K562 (cell line): ENCODE measurements around the gene CENPX. TPM values are rescaled to one million over a fixed set of nuclear protein-coding genes. Genes with fewer than 3 reads are reported as not detected.

Experiments
- ATAC-seq: fragments of 200-7000 bp; cut with Tn5 transposase; 3 replicates; pipeline ENCODE4 v1.9.1; 2020; ENCODE audit warnings: moderate library complexity
- BruUV-seq: library from RNA; stranded (reverse); fragments of 400-500 nt; replicated peaks from 2 replicates; lab custom pipeline; 2021; lab: Mats Ljungman, UMichigan
- CTCF ChIA-PET: fragments of 300-600 bp; formaldehyde crosslinking; extraction: SDS; loops from one replicate; lab custom pipeline; 2021; ENCODE audit warnings: low intra/inter-chr PET ratio; lab: Yijun Ruan, JAX
- POLR2A ChIA-PET: fragments of 300-600, 350-650 bp; sonication (Branson Sonifier 250); formaldehyde crosslinking; extraction: SDS; loops from one replicate; lab custom pipeline; 2021; ENCODE audit warnings: antibody characterized with exemption, inconsistent platforms; lab: Yijun Ruan, JAX
- DNase-seq, 4 experiments: peaks; one replicate each; pipeline versions ENCODE4 v3.0.0 to v3.0.0-alpha.2; 2011 to 2018; ENCODE audit warnings: low spot score in 3 of 4, mixed read lengths in 3 of 4; ENCODE audit errors: extremely low read depth in 1 of 4
- FAIRE-seq: peaks from 2 replicates; lab custom pipeline; 2011; peaks lifted over from hg19 to GRCh38; lab: Jason Lieb, UNC
- H2AFZ ChIP-seq: 2 replicates; pipeline ENCODE4 v1.6.0; 2011; ENCODE audit warnings: low read depth, low read length, control low read depth, inconsistent platforms
- H3K27ac ChIP-seq: fragments of 200-600 bp; 3 replicates; pipeline ENCODE4 v1.8.0; 2011; ENCODE audit warnings: low read depth, mild to moderate bottlenecking, control low read depth, inconsistent platforms, low read length, moderate library complexity, mixed read lengths; ENCODE audit errors: extremely low read depth
- H3K27me3 ChIP-seq, 2 experiments: fragments of 300-600 bp in 1 of 2; 2 replicates in 1 of 2; 3 replicates in 1 of 2; pipeline versions ENCODE4 v1.6.0 to v1.8.0; 2011; ENCODE audit warnings: inconsistent platforms in 2 of 2, low read length in 2 of 2, mild to moderate bottlenecking in 1 of 2, mixed read lengths in 1 of 2, moderate library complexity in 1 of 2; ENCODE audit not compliant: control insufficient read depth in 2 of 2, insufficient read depth in 2 of 2
- H3K36me3 ChIP-seq: fragments of 300-600 bp; 3 replicates; pipeline ENCODE4 v1.8.0; 2011; ENCODE audit warnings: mild to moderate bottlenecking, low read length, inconsistent platforms; ENCODE audit not compliant: control insufficient read depth, insufficient read depth
- H3K4me1 ChIP-seq, 2 experiments: fragments of 200-600 bp in 1 of 2; replicated peaks in 1 of 2; 2 replicates in 1 of 2; 3 replicates in 1 of 2; pipeline versions ENCODE4 v1.5.1 to v1.8.0; 2011; ENCODE audit warnings: inconsistent platforms in 2 of 2, low read length in 2 of 2, mild to moderate bottlenecking in 1 of 2, mixed read lengths in 1 of 2, moderate library complexity in 1 of 2; ENCODE audit not compliant: control insufficient read depth in 2 of 2, insufficient read depth in 2 of 2
- H3K4me2 ChIP-seq: 2 replicates; pipeline ENCODE4 v1.6.1; 2011; ENCODE audit warnings: low read length, control low read depth, inconsistent platforms, mixed read lengths; ENCODE audit not compliant: insufficient read depth
- H3K4me3 ChIP-seq: fragments of 200-600 bp; sonication (generic), shearing (Covaris generic); 2 replicates; pipeline ENCODE4 v1.5.1; 2016; ENCODE audit warnings: control low read depth, inconsistent platforms
- H3K79me2 ChIP-seq: fragments of 200-600 bp; 3 replicates; pipeline ENCODE4 v1.8.0; 2011; ENCODE audit warnings: low read length, inconsistent platforms; ENCODE audit not compliant: control insufficient read depth, insufficient read depth
- H3K9ac ChIP-seq, 2 experiments: 2 replicates each; pipeline versions ENCODE4 v1.6.0 to v1.6.1; 2011; ENCODE audit warnings: low read depth in 2 of 2, low read length in 2 of 2, control low read depth in 1 of 2, inconsistent platforms in 1 of 2, mild to moderate bottlenecking in 1 of 2, mixed read lengths in 1 of 2; ENCODE audit not compliant: insufficient read depth in 1 of 2
- H3K9me1 ChIP-seq: one replicate; pipeline ENCODE4 v1.6.0; 2011; ENCODE audit warnings: inconsistent platforms, mild to moderate bottlenecking, low read length, moderate library complexity; ENCODE audit not compliant: control insufficient read depth, insufficient read depth
- H3K9me3 ChIP-seq: replicated peaks from 2 replicates; pipeline ENCODE4 v1.5.1; 2011; ENCODE audit warnings: low read depth, low read length, inconsistent platforms; ENCODE audit not compliant: control insufficient read depth, insufficient read depth
- H4K20me1 ChIP-seq: replicated peaks from 2 replicates; pipeline ENCODE4 v1.6.1; 2011; ENCODE audit warnings: low read length, inconsistent platforms, mixed read lengths; ENCODE audit not compliant: control insufficient read depth, insufficient read depth
- FUS ChIP-seq: fragments of 200-400 bp; formaldehyde crosslinking; optimal IDR thresholded peaks from 2 replicates; pipeline ENCODE3; 2017; ENCODE audit warnings: low read depth, low read length
- GABPA ChIP-seq: fragments of 200-800 bp; sonication (Bioruptor generic); conservative IDR thresholded peaks from 2 replicates; pipeline ENCODE4 v1.6.1; 2016; ENCODE audit warnings: low read depth, missing genetic modification characterization, missing compliant biosample characterization
- NFYB ChIP-seq: IDR thresholded peaks from 2 replicates; pipeline ENCODE4 v1.6.1; 2011; ENCODE audit warnings: mild to moderate bottlenecking, moderate library complexity; ENCODE audit not compliant: insufficient read length; ENCODE audit errors: extremely low read depth
- WGBS: fragments of 100-300 bp; shearing (Covaris generic); methylation state at CpG from one replicate; pipeline ENCODE4 v1.1.6; 2016; ENCODE audit warnings: low coverage, mixed read lengths; ENCODE audit not compliant: insufficient coverage; ENCODE audit errors: missing lambda C conversion rate; 5-methylcytosine and 5-hydroxymethylcytosine counted together
- in situ Hi-C: fragments of 300-500 bp; cut with MboI; formaldehyde crosslinking; loops from 4 replicates; pipeline ENCODE4 v1.15.0; 2018; ENCODE audit warnings: inconsistent platforms, mixed read lengths
- intact Hi-C: fragments of 100-400 bp; cut with micrococcal nuclease; formaldehyde crosslinking; loops from 2 replicates; pipeline ENCODE4 v1.14.2; 2022
- polyA plus RNA-seq, 8 experiments: library from polyadenylated mRNA; depleted of rRNA in 4 of 8; stranded (reverse) in 5 of 8; unstranded in 3 of 8; fragments of >200 nt; fragmentation: Nextera tagmentation in 2 of 8; fragmentation: Illumina TruSeq in 1 of 8; extraction: Ambion mirVana in 2 of 8; extraction: Trizol in 1 of 8; gene quantifications; 2 replicates each; pipeline versions ENCODE4 v1.2.1 to v1.2.3, GENCODE V29; 2011 to 2014; ENCODE audit warnings: inconsistent platforms in 1 of 8, missing spikeins in 1 of 8
- total RNA-seq, 7 experiments: library from RNA; depleted of rRNA in 6 of 7; stranded (reverse); fragments of >200 nt in 6 of 7; fragmentation: Illumina TruSeq in 2 of 7; extraction: Trizol in 2 of 7; gene quantifications; 2 replicates each; pipeline versions ENCODE4 v1.2.1 to v1.2.3, GENCODE V29; 2011 to 2021; ENCODE audit warnings: low replicate concordance in 1 of 7
- TF ChIP-seq, protein P1 (sequence below): fragments of 450-650 bp; IDR thresholded peaks from 2 replicates; pipeline ENCODE4 v1.6.1; 2016; ENCODE audit warnings: antibody characterized with exemption

CENPX gene
- total and polyA plus RNA-seq, 9 of the 15 experiments (the other 6 are each of a cell fraction or from before 2014, with no cell fraction given) = 32.7 to 352 (median 127) TPM

DNA sequence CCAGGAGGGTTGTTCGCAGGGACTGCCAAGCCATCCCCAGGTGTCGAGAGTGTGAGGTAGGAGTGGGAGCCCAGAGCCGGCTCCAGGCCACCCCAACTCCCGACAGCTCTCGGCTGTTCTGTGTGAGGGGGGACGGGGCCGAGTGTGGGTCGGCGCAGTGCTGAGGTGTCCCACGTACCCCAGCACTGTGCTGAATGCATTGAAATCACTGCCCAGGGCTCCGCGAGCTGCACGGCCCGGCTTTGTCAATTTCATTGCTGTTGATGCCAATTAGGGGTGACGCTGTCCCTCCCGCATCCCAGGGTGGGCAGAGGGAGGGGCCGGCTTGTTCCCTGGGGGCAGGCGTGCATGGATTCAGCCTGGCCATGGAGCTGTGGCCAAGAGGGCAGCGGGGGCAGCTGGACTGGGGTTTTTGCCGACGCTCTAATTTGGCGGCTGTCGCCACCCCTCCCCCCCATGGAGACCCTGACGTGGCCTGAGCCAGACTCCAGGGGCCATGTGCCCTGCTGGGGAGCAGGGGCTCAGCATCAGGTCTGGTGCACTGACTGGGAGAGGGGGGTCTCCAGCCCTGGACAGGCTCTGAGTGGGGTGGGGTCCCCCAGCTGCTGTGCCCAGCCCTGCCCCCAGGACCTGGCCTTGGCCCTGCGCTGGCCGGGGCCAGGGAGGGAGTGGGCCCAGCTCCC is 14.3 kb downstream of the CENPX start:
- H3K9me1 ChIP-seq = peaks cover 3% of the 10 kb centered on the region

More for the DNA sequence above, 14.3 kb downstream of the CENPX start:
- TF ChIP-seq NFYB (no peak), GABPA (tag) (no peak), FUS (no peak)
- TF ChIP-seq, protein P1, sequence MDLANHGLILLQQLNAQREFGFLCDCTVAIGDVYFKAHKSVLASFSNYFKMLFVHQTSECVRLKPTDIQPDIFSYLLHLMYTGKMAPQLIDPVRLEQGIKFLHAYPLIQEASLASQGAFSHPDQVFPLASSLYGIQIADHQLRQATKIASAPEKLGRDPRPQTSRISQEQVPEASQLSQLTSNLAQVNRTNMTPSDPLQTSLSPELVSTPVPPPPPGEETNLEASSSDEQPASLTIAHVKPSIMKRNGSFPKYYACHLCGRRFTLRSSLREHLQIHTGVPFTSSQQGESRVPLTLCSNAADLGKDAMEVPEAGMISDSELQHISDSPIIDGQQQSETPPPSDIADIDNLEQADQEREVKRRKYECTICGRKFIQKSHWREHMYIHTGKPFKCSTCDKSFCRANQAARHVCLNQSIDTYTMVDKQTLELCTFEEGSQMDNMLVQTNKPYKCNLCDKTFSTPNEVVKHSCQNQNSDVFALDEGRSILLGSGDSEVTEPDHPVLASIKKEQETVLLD = no peak
- POLR2A ChIA-PET = no interaction called here
- Histone ChIP-seq H3K27ac (no peak overlapping the region), H3K4me1 (peaks cover 0 to 84% of the 10 kb centered on the region in 2 experiments; a peak in 1 of 5 replicates), H3K9ac (peak overlapping the region in 1 of 2 experiments; percentile 45; a peak in 1 of 4 replicates), H3K9me3 (no peaks in the 10 kb centered on the region), H3K27me3 (no peaks in the 10 kb centered on the region), H3K4me2 (no peak overlapping the region), H4K20me1 (0 out of 2 replicates have a peak, but pooled peaks cover 4% of the 10 kb centered on the region), H2AFZ (no peak overlapping the region), H3K36me3 (no peaks in the 10 kb centered on the region; the same call in 2 of the 3 replicates), H3K79me2 (no peaks in the 10 kb centered on the region), H3K4me3 (no peak overlapping the region)
- ATAC-seq (no peak), FAIRE-seq (no peak), DNase-seq (no peak)
- no TSS peak for BruUV-seq
- 85% methylated on average over 20 of the region's 26 CpGs for WGBS
- in situ Hi-C loops = no loop called here
- CTCF ChIA-PET = no interaction called here
- intact Hi-C loops = no loop called here
